HG02840 (cell line): ENCODE measurements around the gene DENND4A.

Experiments
- ATAC-seq: cut with Tn5 transposase; IDR thresholded peaks from one replicate; pipeline ENCODE4 v1.9.1; 2021; ENCODE audit warnings: mild to moderate bottlenecking, moderate library complexity, moderate number of reproducible peaks; ENCODE audit not compliant: unreplicated experiment, low FRiP score

DENND4A gene

DNA sequence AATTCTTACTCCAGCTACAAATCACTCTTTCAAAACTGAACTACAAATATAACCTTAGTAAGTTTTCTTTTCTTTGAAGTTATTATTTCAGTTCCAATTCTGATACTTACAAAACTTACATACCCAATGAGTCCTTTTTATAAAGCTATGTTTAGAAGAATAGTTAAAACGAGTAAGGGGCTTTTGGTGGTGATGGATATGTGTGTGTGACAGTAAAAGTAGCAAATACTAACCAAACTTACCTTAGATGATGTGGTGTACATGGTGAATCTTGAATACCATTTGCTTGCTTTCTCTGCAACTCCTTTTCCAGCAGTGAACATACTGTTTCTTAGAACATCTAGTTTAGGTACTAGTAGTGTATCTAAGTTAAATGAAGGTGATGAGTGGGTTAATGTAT, 101.9 kb downstream of the DENND4A start:
- no peak for ATAC-seq

DNA sequence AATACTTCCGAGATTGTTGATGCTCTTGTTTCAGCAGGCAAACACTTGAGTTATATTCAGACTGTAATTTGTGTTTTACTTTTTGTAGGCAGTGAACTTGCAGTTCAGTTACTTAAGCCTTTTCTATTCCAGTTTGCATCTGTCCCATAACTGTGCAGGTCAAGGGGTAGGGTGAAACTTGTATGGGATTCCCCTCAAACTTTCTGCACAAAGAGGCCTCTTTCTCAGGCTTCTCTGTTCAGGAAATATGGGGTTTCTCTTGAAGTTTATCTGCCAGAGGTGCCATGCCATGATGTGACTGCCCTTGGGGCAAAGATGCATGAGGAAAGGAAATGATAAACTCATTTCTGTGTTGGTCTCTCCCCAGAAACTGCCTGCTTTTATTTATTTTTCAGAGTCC, 103.6 kb downstream of the DENND4A start:
- ATAC-seq = no peak

- ATAC-seq = no peak
Measured at GRCh38 chr15:65682404-65682911, 109.6 kb downstream of the DENND4A start.

DNA sequence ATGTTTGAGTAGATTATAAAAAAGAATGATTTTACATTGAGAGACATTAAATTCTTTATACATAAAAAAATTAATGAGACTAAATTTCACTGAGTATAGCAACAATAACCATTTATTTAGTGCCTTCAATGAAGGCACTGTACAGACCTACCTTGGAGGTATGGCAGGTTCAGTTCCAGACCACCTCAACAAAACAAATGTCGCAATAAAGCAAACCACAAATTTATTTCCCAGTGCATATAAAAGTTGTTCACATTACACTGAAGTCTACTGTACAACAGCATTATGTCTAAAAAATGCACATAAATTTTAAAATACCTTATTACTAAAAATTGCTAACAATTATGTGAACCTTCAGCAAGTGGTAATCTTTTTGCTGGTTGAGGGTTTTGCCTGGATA, 111.5 kb downstream of the DENND4A start:
- no peak for ATAC-seq

- no peak for ATAC-seq
Measured at GRCh38 chr15:65676123-65676522, 116.0 kb downstream of the DENND4A start.

DNA sequence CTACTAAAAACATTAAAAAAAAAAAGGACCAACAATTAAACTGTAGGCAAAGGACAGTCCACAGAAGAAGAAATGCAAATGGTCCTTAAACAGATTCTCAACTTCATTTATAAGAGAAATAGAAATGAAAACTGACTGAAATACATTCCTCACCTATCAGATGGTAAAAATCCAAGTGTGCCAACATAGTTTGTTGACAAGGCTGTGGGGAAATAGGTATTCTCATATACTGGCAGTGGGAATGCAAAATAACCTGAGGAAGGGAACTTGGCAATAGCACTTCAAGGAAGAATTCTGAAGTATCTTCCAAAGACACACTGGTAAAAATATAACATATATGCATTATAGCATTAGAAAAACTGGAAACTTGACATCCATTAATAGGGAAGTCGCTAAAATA, 116.5 kb downstream of the DENND4A start:
- no peak for ATAC-seq

DNA sequence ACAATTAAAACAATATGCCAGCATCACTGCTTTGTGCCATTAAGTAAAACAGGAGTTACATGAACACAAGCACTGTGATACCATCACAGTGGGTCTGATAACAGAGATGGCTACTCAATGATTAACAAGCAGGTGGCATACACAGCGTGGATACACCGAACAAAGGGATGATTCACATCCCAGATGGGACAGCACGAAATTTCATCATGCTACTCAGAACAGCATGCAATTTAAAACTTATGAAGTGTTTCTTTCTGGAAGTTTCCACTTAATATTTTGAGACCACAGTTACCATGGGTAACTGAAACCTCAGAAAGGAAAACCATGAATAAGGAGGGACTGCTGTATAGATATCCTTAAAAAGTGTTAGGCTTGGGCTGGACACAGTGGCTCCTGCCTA, 125.8 kb downstream of the DENND4A start:
- ATAC-seq = no peak

DNA sequence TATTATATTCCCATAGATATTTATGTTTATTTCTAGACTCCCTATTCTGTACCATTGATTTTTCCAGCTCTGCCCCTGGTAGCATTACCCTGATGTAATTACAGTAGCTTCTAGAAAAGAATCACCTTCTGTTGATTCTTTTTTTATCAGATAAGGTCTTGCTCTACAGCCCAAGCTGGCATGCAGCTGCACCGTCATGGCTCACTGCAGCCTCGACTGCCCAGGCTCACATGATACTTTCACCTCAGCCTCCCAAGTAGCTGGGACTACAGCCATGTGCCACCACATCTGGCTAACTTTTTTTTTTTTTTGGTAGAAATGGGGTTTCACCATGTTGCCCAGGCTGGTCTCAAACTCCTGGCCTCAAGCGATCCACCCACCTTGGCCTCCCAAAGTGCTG, 128.6 kb downstream of the DENND4A start:
- ATAC-seq = no peak

DNA sequence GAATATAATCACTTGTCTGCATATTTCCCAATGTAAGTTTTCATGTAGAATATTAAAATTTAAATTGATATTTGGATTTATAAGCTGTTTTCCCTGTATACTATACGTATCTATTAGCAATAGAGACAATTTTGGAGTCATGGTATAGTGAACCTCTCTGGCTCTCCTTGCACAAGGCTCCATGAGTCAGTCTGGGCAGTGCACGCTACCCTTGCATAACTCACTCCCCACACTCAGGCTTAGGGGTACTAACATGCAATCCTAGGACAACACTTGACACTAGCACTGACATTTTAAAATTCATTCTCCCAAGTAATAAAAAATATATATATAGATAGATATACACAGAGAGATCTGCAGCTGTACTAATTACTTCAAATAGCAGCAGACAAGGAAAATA, 131.2 kb downstream of the DENND4A start:
- ATAC-seq = no peak

GRCh38 chr15:65659502-65660052, 132.5 kb downstream of the DENND4A start:
- no peak for ATAC-seq

GRCh38 chr15:65655457-65655856, 136.6 kb downstream of the DENND4A start:
- no peak for ATAC-seq

GRCh38 chr15:65655026-65655425, 137.1 kb downstream of the DENND4A start:
- no peak for ATAC-seq

DNA sequence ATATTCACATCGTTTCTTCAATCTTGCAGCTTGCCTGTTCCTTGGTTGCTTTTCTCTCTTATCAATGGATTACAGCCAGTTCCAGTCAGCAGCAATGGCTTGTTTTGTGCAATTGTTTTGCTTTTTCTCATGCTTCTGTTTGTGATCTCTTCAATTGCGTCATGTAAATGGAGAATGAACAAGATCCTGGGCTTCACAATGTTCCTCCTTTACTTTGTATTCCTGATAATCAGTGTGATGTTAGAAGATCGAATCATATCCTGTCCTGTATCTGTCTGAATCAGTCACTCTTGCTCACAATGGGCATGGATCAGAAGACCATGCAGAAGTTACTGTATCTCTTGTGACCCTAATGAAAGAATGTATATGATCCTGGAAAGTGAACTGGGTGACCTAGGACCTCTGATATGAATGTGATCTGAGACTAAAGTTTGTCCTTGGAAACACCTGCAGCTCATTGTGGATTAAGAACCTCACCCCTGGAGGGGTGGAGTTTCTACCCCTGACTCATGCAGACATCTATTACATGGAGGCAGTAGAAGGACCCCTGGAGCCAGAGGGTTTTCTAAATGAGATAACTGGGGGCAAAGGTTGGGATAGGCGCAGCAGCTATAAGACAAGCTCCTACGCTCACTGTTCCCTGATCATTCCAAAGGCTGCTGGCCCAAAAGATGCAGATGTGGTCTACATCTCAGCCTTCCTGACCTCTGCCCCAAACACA, 138.1 kb downstream of the DENND4A start:
- no peak for ATAC-seq

- ATAC-seq = no peak
Measured at GRCh38 chr15:65653341-65653740, 138.8 kb downstream of the DENND4A start.

GRCh38 chr15:65651831-65652749, 140.0 kb downstream of the DENND4A start:
- no peak for ATAC-seq

- no peak for ATAC-seq
Measured at GRCh38 chr15:65651042-65651322, 141.1 kb downstream of the DENND4A start.

GRCh38 chr15:65650312-65651041, 141.6 kb downstream of the DENND4A start:
- ATAC-seq = no peak

DNA sequence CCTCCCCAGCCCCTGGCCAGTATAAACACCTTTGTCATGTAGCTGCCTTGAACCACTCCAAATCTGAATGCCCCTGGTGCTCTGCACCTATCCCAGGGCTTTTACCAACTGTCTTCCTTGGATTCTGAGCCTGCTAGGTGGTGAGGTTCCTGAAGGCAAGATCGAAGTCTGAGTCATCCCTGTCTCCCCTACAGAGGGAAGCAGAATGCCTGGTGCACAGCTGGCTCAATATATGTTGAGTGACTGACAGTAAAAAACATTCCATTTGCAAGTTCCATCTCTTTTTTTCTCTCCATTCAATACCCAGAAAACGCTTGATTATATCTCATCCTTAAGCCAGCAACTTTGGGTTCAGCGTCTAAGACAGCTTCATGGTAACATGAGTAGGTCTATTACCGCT, 145.6 kb downstream of the DENND4A start:
- ATAC-seq = no peak

GRCh38 chr15:65645392-65645791, 146.7 kb downstream of the DENND4A start:
- ATAC-seq = no peak

- ATAC-seq = no peak
Measured at GRCh38 chr15:65644282-65644681, 147.8 kb downstream of the DENND4A start.

DNA sequence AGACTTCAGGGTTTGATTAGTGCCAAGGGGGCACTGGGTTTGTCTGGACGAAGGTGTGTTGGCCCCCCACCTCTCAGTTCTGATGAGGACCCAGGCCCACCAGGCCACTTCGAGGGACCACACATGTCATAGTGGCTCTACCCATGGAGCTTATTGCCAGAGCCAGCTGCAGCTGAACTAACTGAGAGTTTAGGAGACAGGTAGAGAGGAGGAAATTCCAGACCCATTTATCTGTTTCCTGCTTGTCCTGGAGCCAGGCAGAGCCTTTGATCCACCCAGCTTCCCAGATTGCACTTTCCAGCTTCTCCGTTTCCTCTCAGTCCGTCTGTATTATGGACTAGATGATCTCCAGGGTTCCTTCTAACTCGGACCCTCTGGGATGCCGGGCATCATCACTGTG, 149.5 kb downstream of the DENND4A start:
- ATAC-seq = no peak
